ENCODE data around the gene DIP2B.

GRCh38 chr12:50569876-50570275 lies 65.1 kb downstream of the DIP2B start:
- TF ChIP-seq, protein P1, sequence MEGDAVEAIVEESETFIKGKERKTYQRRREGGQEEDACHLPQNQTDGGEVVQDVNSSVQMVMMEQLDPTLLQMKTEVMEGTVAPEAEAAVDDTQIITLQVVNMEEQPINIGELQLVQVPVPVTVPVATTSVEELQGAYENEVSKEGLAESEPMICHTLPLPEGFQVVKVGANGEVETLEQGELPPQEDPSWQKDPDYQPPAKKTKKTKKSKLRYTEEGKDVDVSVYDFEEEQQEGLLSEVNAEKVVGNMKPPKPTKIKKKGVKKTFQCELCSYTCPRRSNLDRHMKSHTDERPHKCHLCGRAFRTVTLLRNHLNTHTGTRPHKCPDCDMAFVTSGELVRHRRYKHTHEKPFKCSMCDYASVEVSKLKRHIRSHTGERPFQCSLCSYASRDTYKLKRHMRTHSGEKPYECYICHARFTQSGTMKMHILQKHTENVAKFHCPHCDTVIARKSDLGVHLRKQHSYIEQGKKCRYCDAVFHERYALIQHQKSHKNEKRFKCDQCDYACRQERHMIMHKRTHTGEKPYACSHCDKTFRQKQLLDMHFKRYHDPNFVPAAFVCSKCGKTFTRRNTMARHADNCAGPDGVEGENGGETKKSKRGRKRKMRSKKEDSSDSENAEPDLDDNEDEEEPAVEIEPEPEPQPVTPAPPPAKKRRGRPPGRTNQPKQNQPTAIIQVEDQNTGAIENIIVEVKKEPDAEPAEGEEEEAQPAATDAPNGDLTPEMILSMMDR (IDR thresholded peaks at IDR 0.05) = no peak
- TF ChIP-seq POLR2A (IDR thresholded peaks at IDR 0.05) = no peak

All from adrenal gland (tissue), 5 donors.